Suppressor macrophage (primary cell): ENCODE results near the gene PRKCSH.
"Not testable (repeated sequence)": the region's sequence is repeated elsewhere in the genome, so short reads cannot be mapped to it uniquely, and the experiment has no call there.

Experiments used
- DNase-seq, 4 experiments: peaks; one replicate each; pipeline ENCODE4 v3.0.0-alpha.2; 2020 to 2022

The PRKCSH gene

DNA sequence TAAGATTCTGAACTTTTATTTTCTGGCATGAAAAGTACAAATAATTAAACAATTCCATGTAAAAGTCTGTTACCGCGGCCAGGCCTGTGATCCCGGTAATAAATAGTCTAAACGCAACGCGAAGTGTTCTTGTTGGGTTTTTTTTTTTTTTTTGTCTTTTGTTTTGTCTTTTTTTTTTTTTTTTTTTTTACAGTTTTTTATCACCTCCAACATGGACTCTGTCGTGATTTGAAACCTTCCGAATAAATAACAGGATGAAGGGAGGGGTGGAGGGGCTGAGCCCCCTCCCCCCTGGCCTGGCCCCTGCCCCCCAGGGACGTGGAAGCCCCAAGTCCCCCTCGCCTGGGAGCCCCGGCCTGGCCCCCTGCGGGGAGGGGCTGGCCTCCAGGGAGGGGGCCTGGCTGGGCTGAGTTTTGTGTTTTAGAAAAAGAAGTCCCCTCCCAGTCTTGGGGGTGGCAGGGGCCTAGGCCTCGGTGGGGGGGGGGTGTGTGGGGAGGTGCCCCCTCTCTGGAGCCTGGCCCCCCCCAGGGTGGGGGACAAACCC is 16.0 kb downstream of the PRKCSH start:
- DNase-seq: no peak

DNA sequence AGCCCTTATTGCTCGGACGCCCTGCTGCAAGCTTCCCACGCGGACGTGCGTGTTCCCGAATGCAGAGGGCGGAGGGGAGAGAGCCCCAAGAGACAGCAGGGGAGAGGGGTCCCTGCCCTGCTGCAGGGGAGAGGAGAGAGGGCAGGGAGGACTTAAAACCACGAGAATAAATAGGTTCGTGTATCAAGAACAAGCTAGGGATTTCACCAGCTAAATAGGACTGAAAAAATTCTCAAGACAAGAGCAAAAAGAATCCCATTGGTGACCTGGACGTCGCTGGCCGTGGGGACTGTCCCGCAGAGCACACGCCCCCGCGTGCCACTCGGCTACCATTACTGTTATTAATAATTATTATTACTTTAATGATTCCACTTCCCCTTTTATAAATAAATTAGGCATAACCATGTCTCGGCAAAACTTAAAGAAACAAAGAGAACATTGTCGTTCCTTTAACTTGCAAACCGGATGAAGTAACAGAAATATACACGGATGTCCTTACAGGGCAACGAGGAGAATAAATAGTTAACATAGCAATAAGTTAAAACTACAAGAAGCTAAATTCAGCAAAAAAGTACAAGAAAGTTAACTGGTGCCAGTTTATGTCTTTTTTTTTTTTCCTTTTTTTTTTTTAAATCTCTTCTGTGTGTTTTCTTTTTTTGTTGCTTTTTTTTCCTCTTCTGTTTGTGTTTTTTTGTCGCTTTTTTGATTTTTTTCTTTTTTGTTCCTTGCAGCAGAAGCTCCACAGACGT is 16.6 kb downstream of the PRKCSH start:
- DNase-seq: no peak

DNA sequence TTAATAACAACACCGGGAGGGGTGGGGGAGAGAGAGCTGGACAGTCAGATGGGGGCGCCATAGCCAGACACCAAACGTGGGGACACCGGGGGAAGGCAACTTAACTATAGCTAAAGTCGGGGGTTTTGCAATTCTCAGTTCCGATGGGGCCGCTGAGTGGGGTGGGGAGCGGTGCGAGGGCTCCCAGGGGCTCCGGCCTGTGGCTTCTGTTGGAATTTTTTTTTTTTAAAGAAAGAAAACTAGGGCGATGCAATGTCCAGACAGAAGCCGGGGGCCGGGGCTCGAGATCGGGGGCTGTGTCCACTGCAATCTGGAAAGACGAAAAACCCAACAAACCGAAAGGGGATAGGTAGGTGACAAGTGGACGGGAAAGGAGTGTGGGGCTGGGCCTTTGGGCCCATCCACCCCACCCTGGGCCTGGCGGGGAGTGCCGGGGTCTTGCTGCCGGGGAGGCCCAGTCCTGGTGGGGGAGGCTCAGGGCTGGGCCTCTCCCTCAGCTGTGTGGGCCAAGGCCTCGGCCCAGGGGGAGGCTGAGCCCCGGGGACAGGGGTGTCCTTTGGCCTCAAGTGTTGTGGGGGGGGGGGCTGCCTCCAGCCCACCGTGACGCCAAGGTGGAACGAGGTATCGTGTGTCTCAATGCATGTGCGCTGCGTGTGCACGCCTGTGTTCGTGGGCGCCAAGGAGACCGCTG is 17.3 kb downstream of the PRKCSH start:
- peak in 1 of 4 experiments; percentile 16 for DNase-seq

DNA sequence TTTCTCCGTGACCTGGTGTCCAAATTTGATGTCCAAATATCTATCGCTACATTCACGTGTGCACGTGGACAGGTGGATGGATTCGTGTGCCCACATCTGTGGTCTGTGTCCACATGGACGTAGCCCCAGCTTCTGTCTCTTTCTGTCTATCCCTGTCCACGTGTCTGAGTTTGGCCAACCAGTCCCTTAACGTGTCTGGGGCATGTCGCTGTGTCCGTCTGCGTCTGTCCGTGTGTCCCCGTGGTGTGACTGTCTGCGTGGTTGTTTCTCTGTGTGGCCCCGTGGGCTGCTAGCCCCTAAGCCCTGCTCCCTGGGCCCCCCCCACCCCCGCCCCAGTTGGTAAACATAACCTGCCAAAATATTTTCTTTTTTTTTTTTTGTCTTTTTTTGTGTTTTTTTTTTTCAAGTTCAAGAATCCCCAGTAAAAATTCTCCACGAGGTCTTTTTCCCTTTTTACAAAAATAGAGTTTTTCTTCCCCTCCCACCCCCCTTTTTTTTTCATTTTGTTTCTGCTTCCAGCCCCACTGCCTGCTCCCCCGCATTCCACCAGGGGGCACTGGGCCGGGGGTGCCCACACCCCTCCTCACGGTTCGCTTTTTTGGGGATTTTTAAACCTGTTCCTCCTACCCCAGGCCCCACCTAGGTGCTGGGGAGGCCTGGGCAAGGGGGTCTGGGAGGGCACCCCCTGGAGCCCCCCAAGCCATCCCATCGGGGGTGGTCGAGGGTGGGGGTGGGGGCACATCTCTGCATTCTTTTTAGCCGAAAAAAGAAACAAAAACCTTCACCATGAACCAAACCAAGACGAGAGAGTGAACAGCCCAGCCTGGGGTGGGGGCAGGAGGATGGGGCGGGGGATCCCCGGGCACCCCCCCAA is 18.3 kb downstream of the PRKCSH start:
- peak in 1 of 4 experiments; percentile 19 for DNase-seq

DNA sequence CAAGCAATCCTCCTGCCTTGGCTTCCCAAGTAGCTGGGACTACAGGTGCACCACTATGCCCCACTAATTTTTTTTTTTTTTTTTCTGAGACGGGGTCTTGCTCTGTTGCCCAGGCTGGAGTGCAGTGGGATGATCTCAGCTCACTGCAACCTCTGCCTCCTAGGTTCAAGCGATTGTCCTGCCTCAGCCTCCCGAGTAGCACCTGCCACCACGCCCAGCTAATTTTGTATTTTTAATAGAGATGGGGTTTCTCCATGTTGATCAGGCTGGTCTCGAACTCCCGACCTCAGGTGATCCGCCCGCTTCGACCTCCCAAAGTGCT is 19.8 kb downstream of the PRKCSH start:
- not testable (repeated sequence) for DNase-seq

DNA sequence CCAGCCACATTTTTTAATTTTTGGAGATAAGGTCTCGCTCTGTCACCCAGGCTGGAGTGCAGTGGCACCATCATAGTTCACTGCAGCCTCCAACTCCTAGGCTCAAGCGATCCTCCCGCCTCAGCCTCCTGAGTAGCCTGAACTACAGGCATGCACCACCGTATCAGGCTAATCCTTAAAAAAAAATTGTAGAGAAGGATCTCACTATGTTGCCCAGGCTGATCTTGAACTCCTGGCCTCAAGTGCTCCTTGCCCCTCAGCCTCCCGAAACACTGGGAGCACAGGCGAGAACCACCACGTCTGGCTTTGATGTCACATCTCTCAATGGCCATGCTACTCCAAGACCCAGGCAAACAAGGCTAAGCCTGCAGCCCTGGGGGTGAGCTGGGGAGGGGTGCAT is 21.2 kb downstream of the PRKCSH start:
- DNase-seq: no peak

DNA sequence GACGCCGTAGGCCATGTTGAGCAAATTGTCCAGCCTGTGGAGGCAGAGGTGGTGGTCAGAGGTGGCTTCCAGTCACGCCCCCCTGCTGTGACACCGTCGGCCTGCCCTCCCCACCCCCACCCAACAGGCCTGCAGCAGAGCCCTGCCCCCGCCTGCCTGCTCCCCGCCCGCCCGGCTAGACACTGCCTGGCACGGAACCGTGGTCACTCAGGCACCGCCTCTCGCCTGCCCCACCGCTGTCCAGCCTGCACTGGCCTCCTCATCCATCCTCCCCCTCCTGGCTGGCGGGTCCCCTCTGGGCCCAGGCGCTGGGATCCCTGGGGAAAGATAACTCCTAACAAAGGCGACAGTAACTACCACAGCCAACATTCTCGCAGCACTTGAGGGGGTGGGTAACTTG is 21.7 kb downstream of the PRKCSH start:
- DNase-seq: no peak

DNA sequence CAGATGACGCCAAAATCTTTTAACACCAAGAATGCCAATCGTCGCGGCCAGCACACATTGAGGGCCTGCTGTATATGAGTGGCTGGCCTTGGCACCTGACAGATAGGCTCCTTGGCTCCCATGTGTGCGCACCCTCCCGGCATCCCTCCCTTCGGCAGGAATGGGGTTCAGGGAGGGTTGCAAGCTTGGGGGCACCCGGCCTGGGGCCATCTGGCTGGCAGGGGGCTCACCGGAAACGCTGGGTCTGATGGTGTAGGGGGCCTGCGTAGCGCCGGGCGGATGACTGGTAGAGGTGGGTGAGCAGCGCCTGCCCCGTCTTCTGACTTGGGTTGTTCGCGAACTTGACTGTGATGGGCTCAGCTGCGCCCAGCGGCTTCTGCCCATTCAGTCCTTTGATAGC is 22.4 kb downstream of the PRKCSH start:
- DNase-seq: no peak

DNA sequence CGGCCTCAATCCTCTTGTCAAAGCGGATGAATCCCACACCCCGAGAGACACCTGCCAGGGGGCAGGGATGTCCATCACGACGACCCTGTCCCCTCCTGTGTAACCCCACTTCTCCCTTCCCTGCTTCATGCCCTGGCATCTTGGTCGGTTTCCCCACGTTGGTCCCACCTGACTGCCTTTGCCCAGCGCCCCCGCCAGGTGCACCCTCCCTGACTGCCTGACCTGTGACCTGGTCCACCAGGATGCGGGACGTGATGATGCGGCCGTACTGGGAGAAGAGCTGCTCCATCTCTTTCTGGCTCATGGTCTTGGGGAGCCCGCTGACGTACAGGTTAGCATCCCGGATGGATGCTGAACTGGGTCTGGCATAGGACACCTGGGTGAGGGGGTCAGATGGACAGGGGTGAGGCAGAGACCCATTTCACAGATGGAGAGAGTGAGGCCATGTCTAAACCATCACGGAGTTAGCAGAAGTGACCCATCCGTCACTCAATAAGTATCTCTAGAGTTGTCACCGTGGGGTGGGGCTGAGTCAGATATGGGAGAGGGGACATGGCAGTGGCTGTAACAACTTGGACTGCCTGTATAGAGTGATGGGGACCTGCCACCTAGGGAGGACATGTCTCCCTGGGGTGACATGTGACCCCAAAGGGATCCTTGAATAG is 22.9 kb downstream of the PRKCSH start:
- no peak for DNase-seq

DNA sequence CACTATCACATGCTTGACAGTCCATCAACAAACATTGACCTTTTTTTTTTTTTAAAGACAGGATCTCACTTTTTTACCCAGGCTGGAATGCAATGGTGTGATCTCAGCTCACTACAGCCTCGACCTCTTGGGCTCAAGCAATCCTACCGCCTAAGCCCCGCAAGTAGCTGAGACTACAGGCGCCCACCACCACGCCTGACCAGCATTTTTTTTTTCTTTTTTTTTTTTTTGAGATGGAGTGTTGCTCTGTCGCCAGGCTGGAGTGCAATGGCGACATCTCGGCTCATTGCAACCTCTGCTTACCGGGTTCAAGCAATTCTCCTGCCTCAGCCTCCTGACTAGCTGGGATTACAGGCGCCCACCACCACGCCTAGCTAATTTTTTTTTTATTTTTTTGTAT is 23.5 kb downstream of the PRKCSH start:
- not testable (repeated sequence) for DNase-seq

DNA sequence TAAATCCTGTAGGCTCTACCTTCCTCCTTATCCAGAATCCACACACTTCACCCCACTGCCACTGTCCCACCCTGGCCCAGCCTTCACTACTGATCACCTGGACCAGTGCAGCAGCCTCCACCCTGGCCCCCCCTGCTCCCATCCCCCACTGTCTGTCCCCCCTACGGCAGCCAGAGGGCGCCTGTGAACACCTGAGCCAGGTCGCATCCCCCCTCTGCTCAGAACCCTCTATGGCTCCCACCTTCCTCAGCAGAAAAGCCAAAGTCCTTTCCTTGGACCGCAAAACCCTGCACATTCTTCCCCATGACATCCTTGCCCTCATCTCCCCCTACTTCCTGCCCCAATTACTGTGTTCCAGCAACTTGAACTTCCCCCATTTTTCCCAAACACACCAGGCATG is 24.8 kb downstream of the PRKCSH start:
- DNase-seq: no peak

DNA sequence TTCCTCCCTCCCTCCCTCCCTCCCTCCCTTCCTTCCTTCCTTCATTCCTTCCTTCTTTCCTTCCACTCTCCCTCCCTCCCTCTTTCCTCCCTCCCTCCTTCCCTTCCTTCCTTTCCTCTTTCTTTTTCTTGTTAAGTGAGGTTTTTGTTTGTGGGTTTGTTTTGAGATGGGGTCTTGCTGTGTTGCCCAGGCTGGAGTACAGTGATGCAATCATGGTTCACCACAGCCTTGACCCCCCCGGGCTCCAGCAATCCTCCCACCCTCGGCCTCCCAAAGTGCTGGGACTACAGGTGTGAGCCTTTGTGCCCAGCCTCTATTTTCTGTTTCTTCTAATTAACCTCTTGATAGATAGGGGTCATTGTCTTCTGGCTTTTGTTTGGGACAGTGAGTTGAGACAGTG is 26.0 kb downstream of the PRKCSH start:
- no peak for DNase-seq

DNA sequence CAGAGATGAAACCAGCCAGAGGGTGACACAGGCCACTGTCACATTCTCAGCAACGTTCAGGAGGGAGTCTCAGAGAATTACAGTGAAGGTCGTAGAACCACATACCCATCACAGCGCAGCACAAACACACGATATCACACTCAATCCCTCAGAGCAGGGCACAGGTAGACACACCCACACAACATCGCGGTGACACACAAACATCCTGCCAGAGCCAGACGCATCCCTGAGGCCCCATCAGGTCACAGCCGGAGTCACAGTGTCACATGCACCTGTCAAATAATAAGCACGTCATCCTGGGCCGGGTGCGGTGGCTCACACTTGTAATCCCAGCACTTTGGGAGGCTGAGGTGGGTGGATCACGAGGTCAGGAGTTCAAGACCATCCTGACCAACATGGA is 28.0 kb downstream of the PRKCSH start:
- no peak for DNase-seq

DNA sequence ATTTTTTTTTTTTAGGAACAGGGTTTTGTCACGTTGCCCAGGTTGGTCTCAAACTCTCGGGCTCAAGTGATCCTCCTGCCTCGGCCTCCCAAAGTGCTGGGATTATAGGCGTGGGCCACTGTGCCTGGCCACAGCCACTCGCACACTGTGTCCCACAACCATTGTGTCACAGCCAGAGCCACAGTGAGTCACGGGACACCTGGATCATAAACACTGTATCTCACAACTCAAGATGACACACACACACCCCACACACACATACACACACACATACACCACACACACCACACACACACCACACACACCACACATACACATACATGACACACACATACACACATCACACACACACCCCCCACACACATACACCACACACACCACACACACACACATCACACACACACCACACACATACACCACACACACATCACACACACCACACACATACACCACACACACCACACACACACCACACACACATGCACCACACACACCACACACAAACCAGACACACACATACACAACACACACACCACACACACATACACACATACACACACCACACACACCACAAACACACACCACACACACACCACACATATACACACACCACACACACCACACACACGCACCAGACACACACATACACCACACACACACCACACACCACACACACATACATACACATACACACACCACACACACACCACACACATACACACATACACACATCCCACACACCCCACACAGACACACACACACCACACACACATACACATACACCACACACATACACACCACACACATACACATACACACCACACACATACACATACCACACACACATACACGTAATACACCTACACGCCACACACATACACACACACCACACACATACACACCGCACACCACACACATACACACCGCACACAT is 29.2 kb downstream of the PRKCSH start:
- no peak for DNase-seq

DNA sequence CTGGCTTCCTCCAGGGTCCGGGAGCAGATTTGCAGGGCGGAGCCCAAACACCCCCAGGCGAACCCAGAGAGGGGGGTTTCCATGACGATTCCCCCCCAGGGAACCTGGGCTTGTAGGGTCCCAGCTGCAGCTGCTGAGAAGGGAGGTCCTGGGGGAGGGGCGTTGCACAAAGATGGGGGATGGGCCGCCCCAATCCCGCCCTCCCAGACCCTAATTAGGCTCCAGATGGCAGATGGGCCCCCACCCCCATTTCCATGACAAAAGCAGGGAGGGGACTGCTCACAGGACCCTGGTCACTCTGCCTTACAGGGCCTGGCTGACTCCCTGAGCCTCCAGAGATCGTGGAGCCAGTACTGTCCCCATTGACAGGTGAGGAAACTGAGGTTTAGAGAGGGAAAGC is 30.2 kb downstream of the PRKCSH start:
- no peak for DNase-seq

DNA sequence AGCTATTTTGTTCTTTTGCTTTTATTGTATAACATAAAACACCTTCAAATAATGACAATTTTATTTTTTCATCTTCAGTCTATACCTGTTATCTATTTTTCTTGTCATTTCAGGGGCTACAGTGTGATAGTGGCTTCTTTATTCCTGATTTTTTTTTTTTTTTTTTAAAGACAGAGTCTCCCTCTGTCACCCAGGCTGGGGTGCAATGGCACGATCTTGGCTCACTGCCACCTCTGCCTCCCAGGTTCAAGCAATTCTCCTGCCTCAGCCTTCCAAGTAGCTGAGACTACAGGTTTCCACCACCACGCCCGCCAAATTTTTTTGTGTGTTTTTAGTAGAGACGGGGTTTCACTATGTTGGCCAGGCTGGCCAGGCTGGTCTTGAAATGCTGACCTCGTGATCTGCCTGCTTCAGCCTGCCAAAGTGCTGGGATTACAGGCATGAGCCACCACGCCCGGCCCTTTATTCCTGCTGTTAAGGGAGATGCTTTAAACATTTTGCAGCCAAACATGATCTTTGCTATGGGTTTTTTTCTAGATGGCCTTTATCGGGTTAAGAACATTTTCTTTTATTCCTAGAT is 32.9 kb downstream of the PRKCSH start:
- DNase-seq: not testable (repeated sequence)

DNA sequence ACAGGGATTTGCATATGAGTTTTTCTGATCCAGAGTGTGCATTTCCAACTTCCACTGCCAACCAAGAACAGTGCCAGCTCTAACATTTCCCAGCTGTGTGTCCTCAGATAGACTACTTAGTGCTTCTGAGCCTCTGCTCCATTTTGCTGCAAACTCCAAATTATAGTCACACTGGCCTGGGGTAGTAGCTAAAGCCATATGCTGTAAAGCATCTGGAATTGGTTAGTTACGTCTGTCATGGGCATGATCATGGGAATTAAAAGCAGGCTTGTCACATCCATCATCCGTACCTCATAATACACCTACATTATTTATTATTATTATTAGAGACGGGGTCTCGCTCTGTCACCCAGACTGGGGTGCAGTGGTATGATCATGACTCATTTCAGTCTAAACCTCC is 38.3 kb downstream of the PRKCSH start:
- no peak for DNase-seq

DNA sequence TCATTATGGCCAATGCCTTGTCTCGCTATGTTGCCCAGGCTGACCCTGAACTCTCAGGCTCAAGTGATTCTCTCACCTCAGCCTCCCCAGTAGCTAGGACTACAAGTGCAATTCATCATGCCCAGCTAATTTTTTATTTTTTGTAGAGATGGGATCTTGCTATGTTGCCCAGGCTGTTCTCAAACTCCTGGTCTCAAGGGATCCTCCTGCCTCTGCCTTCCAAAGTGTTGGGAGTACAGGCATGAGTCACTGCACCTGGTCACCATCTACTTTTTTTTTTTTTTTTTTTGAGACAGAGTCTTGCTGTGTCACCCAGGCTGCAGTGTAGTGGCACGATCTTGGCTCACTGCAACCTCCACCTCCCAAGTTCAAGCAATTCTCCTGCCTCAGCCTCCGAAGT is 39.9 kb downstream of the PRKCSH start:
- not testable (repeated sequence) for DNase-seq

DNA sequence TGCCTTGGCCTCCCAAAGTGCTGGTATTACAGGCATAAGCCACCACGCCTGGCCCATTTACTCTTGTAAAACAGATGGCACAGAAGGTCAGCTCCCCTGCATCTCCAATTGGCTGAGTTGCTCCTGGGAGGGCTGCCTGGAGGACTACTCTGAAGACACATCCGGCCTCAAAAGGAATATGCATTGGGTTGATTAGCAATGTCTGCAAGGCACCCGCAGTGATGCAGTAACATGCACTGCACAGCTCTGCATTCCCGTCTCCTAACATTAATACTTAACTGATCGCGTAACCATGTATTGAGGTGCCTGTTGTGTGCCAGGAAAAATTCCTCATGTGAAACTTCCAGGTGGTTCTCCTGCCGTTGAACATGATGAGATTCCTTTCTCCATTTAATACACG is 40.4 kb downstream of the PRKCSH start:
- no peak for DNase-seq

DNA sequence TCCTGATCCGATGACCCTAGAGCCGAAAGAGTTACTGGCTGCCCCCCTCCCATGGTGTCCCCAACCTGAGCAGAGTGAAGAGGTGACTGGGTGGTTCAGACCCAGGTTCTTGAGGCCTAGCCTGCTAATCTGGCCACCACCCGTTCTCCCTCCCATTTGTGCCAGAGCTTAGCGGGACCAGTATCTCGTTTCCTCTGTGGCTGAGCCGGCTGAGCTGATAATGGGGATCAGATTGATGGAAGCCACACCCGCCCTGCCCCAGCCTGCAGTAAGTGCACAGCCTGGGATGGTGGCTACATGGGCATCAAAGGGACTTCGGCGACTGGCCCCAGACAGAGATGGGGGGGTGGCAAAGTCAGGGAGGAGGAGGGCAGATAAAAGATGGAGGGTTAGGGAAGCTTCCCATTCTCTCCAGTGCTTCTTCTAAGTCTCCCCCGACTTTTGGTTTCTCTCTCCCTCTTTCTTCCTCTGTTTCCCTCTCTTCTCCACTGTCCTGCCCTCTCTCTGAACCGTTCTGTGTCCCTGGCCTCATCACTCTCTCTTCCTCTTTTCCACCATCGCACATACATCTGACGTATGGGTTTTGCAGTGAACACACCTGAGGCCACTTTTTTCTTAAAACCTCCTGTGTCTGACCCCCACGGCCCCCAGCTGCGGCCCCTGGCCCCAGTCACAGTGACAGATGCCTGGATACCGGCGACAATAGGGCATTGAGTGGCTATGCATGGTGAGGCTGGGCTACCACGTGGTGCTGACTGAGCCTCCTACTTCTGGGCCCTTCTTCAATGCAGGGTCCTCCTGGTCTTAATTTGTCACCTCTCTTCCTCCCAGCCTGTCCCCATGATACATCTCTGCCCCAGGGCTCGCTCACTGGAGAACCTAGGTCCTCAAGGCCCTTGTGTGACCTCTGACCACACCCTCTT is 43.0 kb downstream of the PRKCSH start:
- no peak for DNase-seq
